Stomach (tissue), 9 donors: ENCODE measurements around the gene AGAP9. TPM values are rescaled to one million over a fixed set of nuclear protein-coding genes. Genes with fewer than 3 reads are reported as not detected.
"Not testable (repeated sequence)": the region's sequence is repeated elsewhere in the genome, so short reads cannot be mapped to it uniquely, and the experiment has no call there.

ENCODE experiments used
- DNase-seq, 2 donors: peaks; one replicate each; pipeline versions ENCODE4 v3.0.0 to v3.0.0-alpha.2; 2013 to 2019
- H3K27ac ChIP-seq, 5 donors: fragments of 200-600 bp in 4 of 5; sonication (generic) in 4 of 5; one replicate each; pipeline ENCODE4 v1.5.1; 2013 to 2019; ENCODE audit warnings: mild to moderate bottlenecking in 1 of 5, moderate library complexity in 1 of 5
- H3K27me3 ChIP-seq, 3 donors: fragments of 200-600 bp; sonication (generic); one replicate each; pipeline ENCODE4 v1.5.1; 2017 to 2019; ENCODE audit warnings: mixed run types in 1 of 3
- H3K36me3 ChIP-seq, 4 donors: fragments of 200-600 bp; sonication (generic); 1 replicate in 3 of 4; 2 replicates in 1 of 4; pipeline ENCODE4 v1.5.1; 2016 to 2019
- H3K4me1 ChIP-seq, 4 donors: fragments of 200-600 bp; sonication (generic); one replicate each; pipeline ENCODE4 v1.5.1; 2016 to 2019
- H3K4me3 ChIP-seq, 4 donors: fragments of 200-600 bp; sonication (generic) in 3 of 4; one replicate each; pipeline ENCODE4 v1.5.1; 2016 to 2019; ENCODE audit warnings: mild to moderate bottlenecking in 1 of 4
- H3K9me3 ChIP-seq, 4 donors: fragments of 200-600 bp; sonication (generic); one replicate each; pipeline ENCODE4 v1.5.1; 2016 to 2019
- WGBS, 5 donors: extraction: QIAGEN DNeasy Blood & Tissue Kit in 3 of 5; methylation state at CpG; one replicate each; pipeline versions ENCODE4 v1.1.5 to v1.1.7; 2013 to 2018; 5-methylcytosine and 5-hydroxymethylcytosine counted together
- intact Hi-C: fragments of 100-400 bp; cut with DNase I; formaldehyde crosslinking; loops from one replicate; pipeline ENCODE4 v1.15.1; 2023; ENCODE audit warnings: low total_unique reads
- polyA plus RNA-seq, 3 donors: library from polyadenylated mRNA; stranded (reverse); fragments of 200-250 nt; gene quantifications; one replicate each; pipeline ENCODE4 v1.2.3, GENCODE V29; 2013
- total RNA-seq, 5 donors: library from RNA; depleted of rRNA; stranded (reverse); fragments of >200 nt; gene quantifications; one replicate each; pipeline versions ENCODE4 v1.1.0 to v1.2.3, GENCODE V29; 2014 to 2016
- donor health status: healthy with polysubstance abuse.
- donor health status: Bipolar disorder and iron deficiency.
- donor health status: healthy.

The AGAP9 gene
- total and polyA plus RNA-seq, 8 donors = 1.4 to 40.3 (median 10.4) TPM

GRCh38 chr10:47485943-47486342, 37.5 kb downstream of the AGAP9 start:
- H3K4me1 ChIP-seq, DNase-seq, H3K27me3 ChIP-seq, H3K9me3 ChIP-seq, intact Hi-C loops, H3K36me3 ChIP-seq, H3K4me3 ChIP-seq, H3K27ac ChIP-seq: not testable (repeated sequence)
- WGBS, 5 donors = 62 to 90% (median 76%) methylated on average over 1 to 3 of the region's 4 CpGs; no CpG with 5 or more reads in 1 of the 5 donors

DNA sequence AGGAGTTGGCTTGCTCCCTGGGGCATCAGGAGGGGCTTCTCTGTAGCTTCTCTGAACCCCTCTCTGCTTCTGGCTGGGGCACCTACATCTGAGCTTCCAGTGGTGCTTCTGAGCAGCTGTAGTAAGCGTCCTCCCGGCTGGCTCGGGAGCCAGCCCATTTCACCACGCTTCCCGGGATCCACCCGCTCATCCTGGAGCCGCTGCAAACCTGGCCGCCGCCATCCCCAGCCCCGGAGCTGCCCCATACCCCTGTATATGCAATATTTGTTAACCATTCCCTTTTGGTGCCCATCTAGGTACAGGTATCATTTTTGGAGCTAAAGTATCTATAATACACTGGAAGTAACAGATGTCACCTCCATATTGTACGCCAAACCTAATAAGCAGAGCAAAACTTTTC, 38.7 kb downstream of the AGAP9 start:
- WGBS, 5 donors = 90 to 100% (median 92%) methylated on average over 1 to 11 of the region's 11 CpGs
- DNase-seq, H3K4me1 ChIP-seq: not testable (repeated sequence)

DNA sequence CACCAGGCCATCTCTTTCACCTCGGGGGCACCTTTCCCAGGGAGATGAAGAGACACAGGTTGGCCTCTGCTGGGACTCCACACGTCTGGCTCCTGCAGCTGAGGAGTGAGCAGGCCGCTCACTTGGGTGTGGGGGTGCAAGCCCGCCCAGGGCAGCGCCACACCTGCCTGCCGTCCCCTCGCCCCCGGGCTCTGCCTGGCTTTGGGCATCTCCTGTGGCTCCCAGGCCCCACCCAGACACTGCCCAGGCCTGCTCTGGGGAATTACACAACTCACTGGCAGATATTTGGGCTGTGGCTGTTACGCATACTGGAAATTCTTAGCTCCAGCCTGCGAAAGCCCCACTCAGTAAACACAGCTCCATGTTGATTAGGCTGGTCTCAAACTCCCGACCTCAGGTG, 39.5 kb downstream of the AGAP9 start, which contains the start of gene ANXA8:
ANXA8 (minus strand) TSS at position 193 of the 400 bp plus-strand sequence; CDS start at position 11, 182 bp downstream.
- H3K27me3 ChIP-seq, H3K4me3 ChIP-seq, H3K27ac ChIP-seq, H3K36me3 ChIP-seq, H3K9me3 ChIP-seq, DNase-seq, intact Hi-C loops, H3K4me1 ChIP-seq: not testable (repeated sequence)
- 88 to 100% (median 89%) methylated on average over 2 to 8 of the region's 11 CpGs for WGBS, 5 donors

More for the DNA sequence above, 38.7 kb downstream of the AGAP9 start:
- H3K36me3 ChIP-seq, H3K9me3 ChIP-seq, H3K27me3 ChIP-seq, H3K4me3 ChIP-seq, intact Hi-C loops, H3K27ac ChIP-seq: not testable (repeated sequence)

- H3K36me3 ChIP-seq, H3K9me3 ChIP-seq, H3K4me3 ChIP-seq, H3K4me1 ChIP-seq, DNase-seq, intact Hi-C loops, H3K27ac ChIP-seq, H3K27me3 ChIP-seq: not testable (repeated sequence)
- no CpG with 5 or more reads among the region's 1 CpG for WGBS, 5 donors
These were observed 41.1 kb downstream of the AGAP9 start for GRCh38 chr10:47482367-47482766.

- H3K9me3 ChIP-seq, H3K27me3 ChIP-seq, H3K36me3 ChIP-seq, H3K4me1 ChIP-seq, H3K4me3 ChIP-seq, intact Hi-C loops, H3K27ac ChIP-seq, DNase-seq: not testable (repeated sequence)
- 70 to 79% (median 73%) methylated on average over 5 of the region's 6 CpGs; no CpG with 5 or more reads in 2 of the 5 donors for WGBS, 5 donors
These were observed 41.7 kb downstream of the AGAP9 start for GRCh38 chr10:47481768-47482181.

- 49 to 59% (median 56%) methylated on average over 7 to 8 of the region's 10 CpGs; no CpG with 5 or more reads in 2 of the 5 donors for WGBS, 5 donors
- H3K4me1 ChIP-seq, H3K4me3 ChIP-seq, H3K9me3 ChIP-seq, H3K27ac ChIP-seq, intact Hi-C loops, H3K27me3 ChIP-seq, H3K36me3 ChIP-seq, DNase-seq: not testable (repeated sequence)
These were observed 42.2 kb downstream of the AGAP9 start for GRCh38 chr10:47481182-47481766.

- intact Hi-C loops, DNase-seq, H3K36me3 ChIP-seq, H3K4me1 ChIP-seq, H3K4me3 ChIP-seq, H3K27me3 ChIP-seq, H3K9me3 ChIP-seq, H3K27ac ChIP-seq: not testable (repeated sequence)
- no CpG with 5 or more reads among the region's 3 CpGs for WGBS, 5 donors
These were observed 43.3 kb downstream of the AGAP9 start for GRCh38 chr10:47480133-47480532.

DNA sequence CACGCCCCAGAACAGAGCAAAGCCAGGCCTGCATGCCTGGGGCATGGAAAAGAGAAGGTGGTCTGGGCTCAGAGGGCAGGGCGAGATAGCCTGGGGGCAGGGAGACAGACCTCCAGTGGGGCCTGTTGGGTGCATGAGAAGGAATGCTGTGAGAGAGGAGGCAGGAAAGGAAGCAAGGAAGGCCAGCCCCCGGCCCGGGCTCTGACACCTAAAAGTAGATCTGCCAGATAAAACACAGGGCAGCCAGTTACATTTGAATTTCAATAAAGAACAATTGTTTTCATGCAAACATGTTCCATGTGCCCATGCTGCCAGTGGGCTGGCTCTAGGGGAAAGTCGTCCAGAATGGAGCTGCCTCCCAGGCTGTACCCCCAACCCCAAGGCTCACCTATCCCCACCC, 45.3 kb downstream of the AGAP9 start:
- DNase-seq, H3K36me3 ChIP-seq, H3K27me3 ChIP-seq, H3K4me1 ChIP-seq, intact Hi-C loops, H3K27ac ChIP-seq, H3K4me3 ChIP-seq, H3K9me3 ChIP-seq: not testable (repeated sequence)
- 46 to 100% (median 55%) methylated on average over 1 to 4 of the region's 5 CpGs for WGBS, 5 donors

DNA sequence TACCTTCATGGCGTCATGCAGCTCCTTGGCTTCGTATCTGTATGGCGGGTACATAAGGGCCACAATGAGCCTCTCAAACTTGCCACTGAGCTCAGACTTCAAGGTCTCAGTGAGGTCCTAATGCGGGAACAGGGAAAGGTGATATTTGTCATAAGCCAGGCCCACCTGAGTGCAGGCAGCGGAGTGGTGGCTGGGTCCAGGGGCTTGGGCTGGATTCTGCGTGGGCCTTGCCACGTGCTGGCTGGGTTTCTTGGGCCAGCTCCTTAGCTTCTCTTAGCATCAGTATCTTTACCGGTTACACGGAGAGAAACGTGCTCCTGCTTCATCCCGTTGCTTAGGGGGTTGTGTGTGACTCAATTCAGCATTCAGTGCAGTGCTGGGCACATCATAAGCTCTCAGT, 46.4 kb downstream of the AGAP9 start:
- H3K27me3 ChIP-seq, H3K9me3 ChIP-seq, H3K36me3 ChIP-seq, H3K27ac ChIP-seq, H3K4me3 ChIP-seq, H3K4me1 ChIP-seq, DNase-seq, intact Hi-C loops: not testable (repeated sequence)
- 73 to 95% (median 91%) methylated on average over 3 to 7 of the region's 11 CpGs; no CpG with 5 or more reads in 1 of the 5 donors for WGBS, 5 donors

DNA sequence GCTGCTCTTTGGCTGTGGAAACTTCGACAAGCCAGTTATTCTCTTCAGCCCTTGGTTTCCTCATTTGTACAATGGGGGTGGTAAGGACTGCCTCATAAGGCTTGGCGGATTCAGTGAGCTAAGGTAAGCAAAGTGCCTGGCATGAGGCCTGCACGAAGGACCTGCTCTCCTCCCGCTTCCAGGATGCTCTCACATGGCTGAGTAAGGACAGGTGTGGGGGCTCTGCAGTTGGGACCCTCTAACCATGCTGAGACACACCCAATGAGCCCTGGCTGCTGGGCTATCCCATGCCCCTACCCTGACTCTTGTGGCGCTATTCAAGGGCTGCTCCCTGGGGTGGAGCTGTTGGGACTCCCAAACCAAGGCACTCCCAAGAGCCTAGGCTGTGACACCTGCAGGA, 48.3 kb downstream of the AGAP9 start:
- H3K27ac ChIP-seq, H3K4me3 ChIP-seq, DNase-seq, intact Hi-C loops, H3K36me3 ChIP-seq, H3K9me3 ChIP-seq, H3K4me1 ChIP-seq, H3K27me3 ChIP-seq: not testable (repeated sequence)
- 71 to 100% (median 86%) methylated on average over 1 to 5 of the region's 5 CpGs for WGBS, 5 donors

DNA sequence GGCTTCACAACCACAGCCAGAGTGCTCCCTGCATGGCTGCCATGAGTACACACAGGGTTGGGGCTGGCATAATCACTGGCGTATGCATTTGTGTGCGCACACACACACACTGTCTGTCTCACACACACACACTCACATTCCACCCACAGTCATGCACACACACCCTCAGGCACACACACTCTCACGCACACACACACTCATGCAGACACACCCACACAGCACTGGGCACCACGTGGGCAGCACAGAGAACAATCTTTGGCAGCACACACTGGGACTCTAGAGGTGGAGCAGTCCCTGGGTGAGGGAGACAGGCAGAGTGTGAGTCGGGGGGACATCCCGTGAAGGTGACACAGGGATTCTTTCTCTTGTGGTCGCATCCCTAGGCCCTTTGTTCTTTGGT, 49.9 kb downstream of the AGAP9 start:
- H3K4me1 ChIP-seq, H3K4me3 ChIP-seq, H3K27me3 ChIP-seq, H3K9me3 ChIP-seq, intact Hi-C loops, DNase-seq, H3K27ac ChIP-seq, H3K36me3 ChIP-seq: not testable (repeated sequence)
- no CpG with 5 or more reads among the region's 7 CpGs for WGBS, 5 donors

- WGBS, 5 donors = 73 to 100% methylated on average over 1 of the region's 3 CpGs; no CpG with 5 or more reads in 3 of the 5 donors
- not testable (repeated sequence) for DNase-seq
These were observed 50.8 kb downstream of the AGAP9 start for GRCh38 chr10:47472647-47473046.

More at GRCh38 chr10:47472647-47473046, 50.8 kb downstream of the AGAP9 start:
- H3K27me3 ChIP-seq, intact Hi-C loops, H3K4me1 ChIP-seq, H3K36me3 ChIP-seq, H3K27ac ChIP-seq, H3K4me3 ChIP-seq, H3K9me3 ChIP-seq: not testable (repeated sequence)
